ENCODE results near the gene SUPV3L1. TPM values are rescaled to one million over a fixed set of nuclear protein-coding genes. Genes with fewer than 3 reads are reported as not detected.

SUPV3L1 gene
- total and polyA plus RNA-seq, 10 of the 15 experiments (the other 5 are each of a cell fraction or from before 2014, with no cell fraction given): 18.4 to 57.8 (median 44.2) TPM

DNA sequence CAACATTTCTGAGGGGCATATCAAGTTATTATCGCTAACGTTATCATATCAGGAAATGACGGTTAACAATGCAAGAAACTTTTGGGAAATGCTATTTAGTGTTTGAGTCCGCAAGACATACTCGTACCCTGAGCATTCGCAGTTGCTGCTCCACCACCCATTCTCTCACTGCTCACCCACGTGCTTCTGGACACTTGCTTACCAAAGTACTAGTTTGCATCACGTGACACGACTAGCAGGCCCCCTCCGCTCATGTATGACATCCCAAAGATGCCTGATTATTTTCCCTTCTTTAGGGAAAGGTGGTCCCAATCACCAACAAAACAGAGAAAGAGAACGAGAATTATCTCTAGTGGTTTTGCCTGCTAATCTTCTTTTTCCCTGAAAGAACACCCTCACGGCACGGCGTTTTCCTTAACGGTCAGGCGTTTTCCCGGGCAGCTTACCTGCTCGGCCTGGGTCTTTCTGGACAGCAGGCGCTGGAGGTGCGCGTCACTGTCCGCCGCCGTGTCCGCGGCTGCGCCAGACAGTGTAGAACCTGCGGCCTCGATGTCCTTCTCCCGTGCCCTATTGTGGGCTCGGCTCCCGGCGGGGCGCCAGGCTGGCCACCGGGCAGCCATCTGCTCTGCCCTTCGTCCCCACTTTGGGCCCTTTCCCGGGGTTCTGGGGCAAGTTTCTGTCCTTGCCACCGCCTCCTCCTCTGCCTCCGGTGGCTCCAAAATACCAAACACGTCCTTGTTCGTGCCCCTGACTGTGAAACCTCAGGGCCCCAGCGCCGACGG, at the start of gene SUPV3L1 (continued):
- TF ChIP-seq ZBTB40 (IDR thresholded peaks at IDR 0.05; ENCODE audit: borderline replicate concordance) (peak; percentile 65; the same call in 1 of the 2 replicates), TCF12 (IDR thresholded peaks at IDR 0.05; ENCODE audit: low read depth, low read length) (peak; percentile 17; the same call in 1 of the 2 replicates), HCFC1 (IDR thresholded peaks at IDR 0.05; ENCODE audit: low read length) (peak; percentile 89), TCF7 (IDR thresholded peaks at IDR 0.05; ENCODE audit: borderline replicate concordance) (no peak), MTA2 (IDR thresholded peaks at IDR 0.05; ENCODE audit: low read depth) (no peak; the same call in 1 of the 2 replicates), STAT1 (conservative IDR thresholded peaks at IDR 0.05) (peak; percentile 99), MTA3 (IDR thresholded peaks at IDR 0.05; ENCODE audit: borderline replicate concordance, low read length) (no peak; the same call in 1 of the 2 replicates), KAT2A (conservative IDR thresholded peaks at IDR 0.05; ENCODE audit: control insufficient read depth, low read depth, low read length) (no peak), BCL11A (IDR thresholded peaks at IDR 0.05; ENCODE audit: low read depth, low read length) (no peak), TCF3 (IDR thresholded peaks at IDR 0.05; ENCODE audit: borderline replicate concordance, insufficient read depth, low read depth, low read length) (peak; percentile 8; the same call in 1 of the 2 replicates), POLR2A (IDR thresholded peaks at IDR 0.05; ENCODE audit: low read depth, low read length) (peak; percentile 92), IRF4 (IDR thresholded peaks at IDR 0.05; ENCODE audit: low read depth, low read length) (no peak; the same call in 1 of the 2 replicates), ETV6 (conservative IDR thresholded peaks at IDR 0.05 in 1 of 2, IDR thresholded peaks at IDR 0.05 in 1 of 2; ENCODE audit: borderline replicate concordance in 1 of 2, low read depth in 1 of 2) (no peak), RBBP5 (conservative IDR thresholded peaks at IDR 0.05) (no peak), IKZF1 (conservative IDR thresholded peaks at IDR 0.05) (peak; percentile 97), EZH2 (IDR thresholded peaks at IDR 0.05; ENCODE audit: borderline replicate concordance, control insufficient read depth, low read depth, low read length) (no peak), PAX8 (IDR thresholded peaks at IDR 0.05) (peak; percentile 52; the same call in 1 of the 2 replicates), RCOR1 (conservative IDR thresholded peaks at IDR 0.05; ENCODE audit: low read depth, low read length) (0 out of 2 replicates have a peak, but pooled peaks have one; percentile 51), MYC (IDR thresholded peaks at IDR 0.05; ENCODE audit: insufficient read depth, insufficient read length, insufficient replicate concordance, low read length, severe bottlenecking) (peak; percentile 95)
- TF ChIP-seq, protein P1, sequence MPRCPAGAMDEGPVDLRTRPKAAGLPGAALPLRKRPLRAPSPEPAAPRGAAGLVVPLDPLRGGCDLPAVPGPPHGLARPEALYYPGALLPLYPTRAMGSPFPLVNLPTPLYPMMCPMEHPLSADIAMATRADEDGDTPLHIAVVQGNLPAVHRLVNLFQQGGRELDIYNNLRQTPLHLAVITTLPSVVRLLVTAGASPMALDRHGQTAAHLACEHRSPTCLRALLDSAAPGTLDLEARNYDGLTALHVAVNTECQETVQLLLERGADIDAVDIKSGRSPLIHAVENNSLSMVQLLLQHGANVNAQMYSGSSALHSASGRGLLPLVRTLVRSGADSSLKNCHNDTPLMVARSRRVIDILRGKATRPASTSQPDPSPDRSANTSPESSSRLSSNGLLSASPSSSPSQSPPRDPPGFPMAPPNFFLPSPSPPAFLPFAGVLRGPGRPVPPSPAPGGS (IDR thresholded peaks at IDR 0.05; ENCODE audit: borderline replicate concordance, insufficient read depth, low read depth, low read length, poor library complexity, severe bottlenecking): no peak
- TF ChIP-seq, protein P2, sequence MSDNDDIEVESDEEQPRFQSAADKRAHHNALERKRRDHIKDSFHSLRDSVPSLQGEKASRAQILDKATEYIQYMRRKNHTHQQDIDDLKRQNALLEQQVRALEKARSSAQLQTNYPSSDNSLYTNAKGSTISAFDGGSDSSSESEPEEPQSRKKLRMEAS (IDR thresholded peaks at IDR 0.05; ENCODE audit: low read depth, low read length): peak; percentile 100
- TF ChIP-seq, protein P3, sequence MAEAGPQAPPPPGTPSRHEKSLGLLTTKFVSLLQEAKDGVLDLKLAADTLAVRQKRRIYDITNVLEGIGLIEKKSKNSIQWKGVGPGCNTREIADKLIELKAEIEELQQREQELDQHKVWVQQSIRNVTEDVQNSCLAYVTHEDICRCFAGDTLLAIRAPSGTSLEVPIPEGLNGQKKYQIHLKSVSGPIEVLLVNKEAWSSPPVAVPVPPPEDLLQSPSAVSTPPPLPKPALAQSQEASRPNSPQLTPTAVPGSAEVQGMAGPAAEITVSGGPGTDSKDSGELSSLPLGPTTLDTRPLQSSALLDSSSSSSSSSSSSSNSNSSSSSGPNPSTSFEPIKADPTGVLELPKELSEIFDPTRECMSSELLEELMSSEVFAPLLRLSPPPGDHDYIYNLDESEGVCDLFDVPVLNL (IDR thresholded peaks at IDR 0.05; ENCODE audit: low read depth, low read length): no peak

Data from GM12878 (cell line).